HG03196 (cell line): Measurements from ENCODE around the gene KLK3.

Experiments used
- ATAC-seq: cut with Tn5 transposase; IDR thresholded peaks from one replicate; pipeline ENCODE4 v1.9.1; 2021; ENCODE audit not compliant: unreplicated experiment

KLK3 gene

DNA sequence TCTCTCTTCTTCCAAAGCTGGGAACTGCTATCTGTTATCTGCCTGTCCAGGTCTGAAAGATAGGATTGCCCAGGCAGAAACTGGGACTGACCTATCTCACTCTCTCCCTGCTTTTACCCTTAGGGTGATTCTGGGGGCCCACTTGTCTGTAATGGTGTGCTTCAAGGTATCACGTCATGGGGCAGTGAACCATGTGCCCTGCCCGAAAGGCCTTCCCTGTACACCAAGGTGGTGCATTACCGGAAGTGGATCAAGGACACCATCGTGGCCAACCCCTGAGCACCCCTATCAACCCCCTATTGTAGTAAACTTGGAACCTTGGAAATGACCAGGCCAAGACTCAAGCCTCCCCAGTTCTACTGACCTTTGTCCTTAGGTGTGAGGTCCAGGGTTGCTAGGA lies 5.1 kb downstream of the KLK3 start:
- ATAC-seq: no peak

- ATAC-seq: no peak
Observed at GRCh38 chr19:50861010-50861409, 6.3 kb downstream of the KLK3 start.

DNA sequence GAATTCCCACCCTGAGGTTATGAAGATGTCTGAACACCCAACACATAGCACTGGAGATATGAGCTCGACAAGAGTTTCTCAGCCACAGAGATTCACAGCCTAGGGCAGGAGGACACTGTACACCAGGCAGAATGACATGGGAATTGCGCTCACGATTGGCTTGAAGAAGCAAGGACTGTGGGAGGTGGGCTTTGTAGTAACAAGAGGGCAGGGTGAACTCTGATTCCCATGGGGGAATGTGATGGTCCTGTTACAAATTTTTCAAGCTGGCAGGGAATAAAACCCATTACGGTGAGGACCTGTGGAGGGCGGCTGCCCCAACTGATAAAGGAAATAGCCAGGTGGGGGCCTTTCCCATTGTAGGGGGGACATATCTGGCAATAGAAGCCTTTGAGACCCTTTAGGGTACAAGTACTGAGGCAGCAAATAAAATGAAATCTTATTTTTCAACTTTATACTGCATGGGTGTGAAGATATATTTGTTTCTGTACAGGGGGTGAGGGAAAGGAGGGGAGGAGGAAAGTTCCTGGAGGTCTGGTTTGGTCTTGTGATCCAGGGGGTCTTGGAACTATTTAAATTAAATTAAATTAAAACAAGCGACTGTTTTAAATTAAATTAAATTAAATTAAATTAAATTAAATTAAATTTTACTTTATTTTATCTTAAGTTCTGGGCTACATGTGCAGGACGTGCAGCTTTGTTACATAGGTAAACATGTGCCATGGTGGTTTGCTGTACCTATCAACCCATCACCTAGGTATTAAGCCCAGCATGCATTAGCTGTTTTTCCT lies 7.0 kb downstream of the KLK3 start:
- no peak for ATAC-seq

- no peak for ATAC-seq
Observed at GRCh38 chr19:50869479-50869878, 14.8 kb downstream of the KLK3 start.

- no peak for ATAC-seq
Observed at GRCh38 chr19:50870417-50871089, 15.8 kb downstream of the KLK3 start.

DNA sequence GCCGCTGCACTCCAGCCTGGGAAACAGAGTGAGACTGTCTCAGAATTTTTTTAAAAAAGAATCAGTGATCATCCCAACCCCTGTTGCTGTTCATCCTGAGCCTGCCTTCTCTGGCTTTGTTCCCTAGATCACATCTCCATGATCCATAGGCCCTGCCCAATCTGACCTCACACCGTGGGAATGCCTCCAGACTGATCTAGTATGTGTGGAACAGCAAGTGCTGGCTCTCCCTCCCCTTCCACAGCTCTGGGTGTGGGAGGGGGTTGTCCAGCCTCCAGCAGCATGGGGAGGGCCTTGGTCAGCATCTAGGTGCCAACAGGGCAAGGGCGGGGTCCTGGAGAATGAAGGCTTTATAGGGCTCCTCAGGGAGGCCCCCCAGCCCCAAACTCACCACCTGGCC lies 18.3 kb downstream of the KLK3 start, which contains the start of gene KLK2:
Gene KLK2, plus strand, starts transcription at position 384 of the 400 bp plus-strand sequence. CDS start 35 bp downstream, outside the sequence.
- no peak for ATAC-seq

- no peak for ATAC-seq
Observed at GRCh38 chr19:50874211-50874610, 19.5 kb downstream of the KLK3 start.

DNA sequence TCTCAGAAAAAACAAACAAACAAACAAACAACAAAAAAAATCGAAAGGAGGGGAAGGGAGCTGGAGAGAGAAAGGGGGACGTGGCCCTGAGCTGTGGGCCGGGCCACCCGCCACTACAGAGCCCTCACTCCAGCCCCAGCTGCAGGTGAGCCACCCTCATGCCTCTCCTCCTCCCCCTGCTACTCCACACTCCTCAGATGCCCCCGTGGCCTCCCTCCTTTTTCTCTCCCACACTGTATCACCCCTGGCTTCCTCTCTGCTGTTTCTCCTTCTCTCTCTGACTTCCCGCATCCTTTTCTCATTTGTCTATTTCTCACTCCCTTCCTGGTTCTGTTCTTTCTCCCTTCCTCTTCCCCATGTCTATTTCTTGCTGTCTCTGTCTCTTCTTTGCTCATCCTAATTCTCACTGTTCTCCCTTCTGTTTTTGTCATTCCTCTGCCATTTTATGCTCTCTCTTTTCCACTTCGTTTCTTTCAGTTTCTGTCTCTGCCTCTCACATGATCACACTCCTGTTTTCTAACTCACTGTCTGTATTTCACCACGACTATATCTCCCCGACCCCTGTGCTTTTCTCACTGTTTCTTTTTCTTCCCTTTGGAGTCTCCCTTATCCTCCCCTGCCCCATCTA lies 21.2 kb downstream of the KLK3 start:
- ATAC-seq: no peak

GRCh38 chr19:50876456-50876855 lies 21.7 kb downstream of the KLK3 start:
- no peak for ATAC-seq

- no peak for ATAC-seq
Observed at GRCh38 chr19:50877338-50877737, 22.6 kb downstream of the KLK3 start.

DNA sequence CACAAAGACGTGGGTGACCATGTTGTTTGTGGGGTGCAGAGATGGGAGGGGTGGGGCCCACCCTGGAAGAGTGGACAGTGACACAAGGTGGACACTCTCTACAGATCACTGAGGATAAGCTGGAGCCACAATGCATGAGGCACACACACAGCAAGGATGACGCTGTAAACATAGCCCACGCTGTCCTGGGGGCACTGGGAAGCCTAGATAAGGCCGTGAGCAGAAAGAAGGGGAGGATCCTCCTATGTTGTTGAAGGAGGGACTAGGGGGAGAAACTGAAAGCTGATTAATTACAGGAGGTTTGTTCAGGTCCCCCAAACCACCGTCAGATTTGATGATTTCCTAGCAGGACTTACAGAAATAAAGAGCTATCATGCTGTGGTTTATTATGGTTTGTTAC lies 24.1 kb downstream of the KLK3 start:
- no peak for ATAC-seq

GRCh38 chr19:50880241-50880640 lies 25.5 kb downstream of the KLK3 start:
- ATAC-seq: no peak

GRCh38 chr19:50882188-50882587 lies 27.5 kb downstream of the KLK3 start:
- ATAC-seq: no peak

DNA sequence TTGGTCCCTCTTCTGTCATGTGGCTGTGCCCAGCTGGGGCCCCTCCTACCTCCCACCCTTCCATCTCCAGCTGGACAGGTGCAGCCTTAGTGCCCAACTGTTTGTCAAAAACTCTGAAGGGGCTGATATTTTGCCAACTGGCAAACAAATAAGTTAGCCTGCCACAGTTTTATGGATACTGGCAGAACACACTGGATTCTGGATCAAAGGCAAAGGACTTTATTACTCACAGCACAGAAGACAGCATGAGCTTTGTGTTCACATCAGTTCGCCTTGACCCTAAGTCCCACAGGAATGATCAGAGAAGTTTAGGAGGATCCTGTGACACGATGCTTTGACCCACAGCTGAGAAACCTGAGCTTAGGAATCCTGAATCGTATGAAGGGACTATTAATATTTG lies 34.9 kb downstream of the KLK3 start:
- ATAC-seq: no peak

GRCh38 chr19:50890422-50891252 lies 35.9 kb downstream of the KLK3 start:
- ATAC-seq: no peak

- no peak for ATAC-seq
Observed at GRCh38 chr19:50891253-50891625, 36.5 kb downstream of the KLK3 start.

DNA sequence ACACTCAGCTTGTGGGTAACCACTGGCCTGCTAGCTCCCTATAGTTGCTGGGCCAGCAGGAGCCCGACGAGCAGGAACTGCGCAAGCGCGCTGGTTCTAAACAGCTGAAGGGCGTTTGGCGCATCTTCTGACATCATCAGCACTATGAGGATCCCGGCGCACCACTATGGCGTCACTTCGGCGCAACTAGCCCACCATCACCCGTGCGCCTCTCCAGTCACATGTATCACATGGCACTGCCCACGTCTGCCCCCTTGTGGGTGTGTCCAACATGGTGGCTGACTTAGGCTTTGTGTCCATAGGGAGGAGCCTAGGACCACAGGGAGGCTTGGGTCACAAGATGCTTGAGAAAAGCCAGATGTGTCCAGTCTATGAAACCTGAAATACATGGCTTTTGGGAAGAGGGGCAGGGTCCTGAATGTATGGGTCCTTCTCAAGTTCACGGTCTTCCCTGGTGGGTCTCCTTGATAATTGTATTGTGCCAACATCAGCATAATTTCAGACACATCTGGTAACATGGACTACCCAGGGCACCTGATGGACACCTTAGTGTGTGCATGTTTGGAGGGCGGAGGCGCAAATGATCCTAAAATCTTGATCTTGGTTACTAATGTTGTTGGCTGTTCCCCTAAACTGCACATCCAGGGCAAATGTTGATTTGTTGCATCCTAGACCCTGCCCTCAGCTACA lies 38.5 kb downstream of the KLK3 start:
- ATAC-seq: no peak

DNA sequence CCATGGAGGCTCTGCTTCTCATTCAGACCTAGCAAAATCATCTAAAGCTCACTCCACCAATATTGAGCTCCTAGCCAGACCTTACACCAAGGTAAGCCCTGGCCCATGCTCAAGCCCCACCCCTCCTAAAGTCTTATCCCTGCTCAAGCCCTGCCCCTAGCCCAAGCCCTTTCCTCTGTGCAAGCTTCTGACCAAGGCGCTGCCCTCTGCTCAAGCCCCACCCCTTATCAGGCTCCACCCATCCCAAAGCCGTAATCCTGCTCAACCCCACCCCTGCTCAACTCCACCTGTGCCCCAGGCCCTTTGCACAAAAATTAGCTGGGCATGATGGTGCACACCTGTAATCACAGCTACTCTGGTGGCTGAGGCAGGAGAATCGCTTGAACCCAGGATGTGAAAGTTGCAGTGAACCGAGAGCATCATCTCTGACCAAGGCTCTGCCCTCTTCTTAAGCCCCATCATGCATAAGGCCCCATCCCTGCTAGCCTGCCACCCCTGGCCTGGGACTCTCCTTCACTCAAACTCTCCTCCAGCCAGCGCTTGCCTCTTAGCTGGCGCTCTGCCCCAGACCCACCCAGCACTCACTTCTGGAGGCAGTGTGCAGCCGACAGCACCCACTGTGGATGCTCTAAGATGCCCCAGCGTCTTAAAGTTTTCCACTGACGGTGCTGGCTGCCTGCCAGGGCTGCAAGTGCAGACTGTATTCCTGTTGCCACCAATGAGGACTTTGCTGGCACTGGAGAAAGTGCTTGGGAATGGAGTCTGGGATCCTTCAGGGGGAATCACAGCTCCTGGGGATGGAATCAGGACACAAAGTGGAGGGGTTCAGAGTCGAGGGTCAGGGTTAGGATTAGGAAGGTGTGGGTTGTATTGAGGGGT lies 40.0 kb downstream of the KLK3 start:
- ATAC-seq: no peak

DNA sequence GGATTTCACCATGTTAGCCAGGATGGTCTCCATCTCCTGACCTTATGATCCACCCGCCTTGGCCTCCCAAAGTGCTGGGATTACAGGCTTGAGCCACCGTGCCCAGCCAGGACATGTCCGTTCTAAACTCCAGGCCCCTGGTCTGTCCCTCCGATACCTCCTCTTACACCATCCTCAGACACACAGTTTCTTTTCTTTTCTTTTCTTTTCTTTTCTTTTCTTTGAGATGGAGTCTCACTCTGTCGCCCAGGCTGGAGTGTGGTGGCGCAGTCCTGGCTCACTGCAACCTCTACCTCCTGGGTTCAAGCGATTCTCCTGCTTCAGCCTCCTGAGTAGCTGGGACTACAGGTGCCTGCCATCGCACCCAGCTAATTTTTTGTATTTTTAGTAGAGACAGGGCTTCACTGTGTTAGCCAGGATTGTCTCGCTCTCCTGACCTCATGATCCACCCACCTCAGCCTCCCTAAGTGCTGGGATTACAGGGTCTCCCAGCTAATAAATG lies 41.4 kb downstream of the KLK3 start:
- ATAC-seq: peak; percentile 0
